C4-2B (cell line): ENCODE measurements around the gene RAB32.

Experiments used
- ZFX ChIP-seq: fragments of 450-650 bp; IDR thresholded peaks from 2 replicates; pipeline ENCODE4 v1.6.1; 2017
- TF ChIP-seq, protein P1 (sequence below): fragments of 450-650 bp; conservative IDR thresholded peaks from 2 replicates; pipeline ENCODE4 v1.5.1; 2017; ENCODE audit warnings: mild to moderate bottlenecking

DNA sequence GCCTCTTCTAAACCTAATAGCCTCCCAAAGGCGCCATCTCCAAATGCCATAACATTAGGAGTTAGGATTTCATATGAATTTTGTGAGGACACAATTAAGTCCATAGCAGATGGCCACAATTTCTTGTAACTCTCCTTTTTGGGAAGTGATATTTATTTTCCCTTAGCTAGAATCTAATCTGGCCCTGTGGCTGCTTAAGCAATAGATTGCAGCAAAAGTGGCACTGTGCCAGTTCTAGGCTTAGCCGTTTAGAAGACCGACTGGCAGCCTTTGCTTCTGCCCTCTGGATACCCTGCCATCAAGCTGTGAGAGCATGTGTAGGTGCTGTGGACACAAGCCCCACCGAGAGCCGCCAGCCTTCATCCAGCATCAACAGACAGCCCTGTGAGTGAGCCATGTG lies 39.2 kb downstream of the RAB32 start:
- TF ChIP-seq, protein P1, sequence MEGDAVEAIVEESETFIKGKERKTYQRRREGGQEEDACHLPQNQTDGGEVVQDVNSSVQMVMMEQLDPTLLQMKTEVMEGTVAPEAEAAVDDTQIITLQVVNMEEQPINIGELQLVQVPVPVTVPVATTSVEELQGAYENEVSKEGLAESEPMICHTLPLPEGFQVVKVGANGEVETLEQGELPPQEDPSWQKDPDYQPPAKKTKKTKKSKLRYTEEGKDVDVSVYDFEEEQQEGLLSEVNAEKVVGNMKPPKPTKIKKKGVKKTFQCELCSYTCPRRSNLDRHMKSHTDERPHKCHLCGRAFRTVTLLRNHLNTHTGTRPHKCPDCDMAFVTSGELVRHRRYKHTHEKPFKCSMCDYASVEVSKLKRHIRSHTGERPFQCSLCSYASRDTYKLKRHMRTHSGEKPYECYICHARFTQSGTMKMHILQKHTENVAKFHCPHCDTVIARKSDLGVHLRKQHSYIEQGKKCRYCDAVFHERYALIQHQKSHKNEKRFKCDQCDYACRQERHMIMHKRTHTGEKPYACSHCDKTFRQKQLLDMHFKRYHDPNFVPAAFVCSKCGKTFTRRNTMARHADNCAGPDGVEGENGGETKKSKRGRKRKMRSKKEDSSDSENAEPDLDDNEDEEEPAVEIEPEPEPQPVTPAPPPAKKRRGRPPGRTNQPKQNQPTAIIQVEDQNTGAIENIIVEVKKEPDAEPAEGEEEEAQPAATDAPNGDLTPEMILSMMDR, result no peak
- no peak for TF ChIP-seq ZFX
